GF-D8 (cell line): Measurements from ENCODE around the gene TTC9B.

Source experiments
- DNase-seq: peaks from one replicate; lab custom pipeline; 2025; lab: John Stamatoyannopoulos, UW

TTC9B gene

DNA sequence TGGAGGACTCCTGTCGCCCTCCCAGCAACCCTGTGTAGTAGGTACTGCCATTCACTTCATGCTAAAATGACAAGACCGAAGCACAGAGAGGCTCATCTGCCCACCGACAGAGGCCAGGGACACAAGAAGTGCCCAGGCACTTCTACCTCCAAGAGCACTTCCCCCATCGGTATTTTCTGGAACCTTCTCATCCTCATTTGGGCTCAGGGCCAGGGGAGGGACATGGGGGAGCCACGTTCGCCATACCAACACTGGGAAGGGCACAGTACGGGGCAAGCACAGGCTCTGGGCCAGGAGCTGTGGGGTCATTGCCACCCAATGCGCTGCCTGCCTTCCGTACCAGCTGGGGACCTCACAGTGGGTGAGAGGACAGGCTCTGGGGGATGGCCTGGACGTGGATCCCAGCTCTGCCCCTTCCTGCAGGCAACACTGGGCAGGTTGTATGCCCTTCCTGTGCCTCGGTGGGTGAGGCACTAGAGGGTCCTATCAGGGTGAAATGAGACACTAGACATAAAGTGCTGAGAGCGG, 29.6 kb upstream of the TTC9B start:
- no peak for DNase-seq

DNA sequence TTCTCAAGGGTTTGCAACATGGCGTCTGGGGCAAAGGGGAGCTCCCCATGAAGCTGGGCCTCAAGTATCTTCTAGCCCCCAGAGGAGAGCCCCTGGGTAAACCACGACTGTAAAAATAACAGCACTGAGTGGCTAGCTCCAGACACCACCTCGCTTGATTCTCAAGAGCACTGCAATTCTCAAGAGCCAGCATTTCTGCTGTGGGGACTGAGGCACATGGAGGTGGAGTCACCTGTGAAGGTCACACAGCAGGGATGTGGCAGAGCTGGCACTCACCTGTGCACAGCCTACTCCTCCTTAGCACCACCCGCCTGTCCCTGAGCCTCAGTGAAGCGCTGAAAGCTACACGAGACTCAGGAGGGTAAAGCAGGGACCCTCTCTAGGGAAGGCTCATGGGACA, 29.0 kb upstream of the TTC9B start:
- DNase-seq = no peak

DNA sequence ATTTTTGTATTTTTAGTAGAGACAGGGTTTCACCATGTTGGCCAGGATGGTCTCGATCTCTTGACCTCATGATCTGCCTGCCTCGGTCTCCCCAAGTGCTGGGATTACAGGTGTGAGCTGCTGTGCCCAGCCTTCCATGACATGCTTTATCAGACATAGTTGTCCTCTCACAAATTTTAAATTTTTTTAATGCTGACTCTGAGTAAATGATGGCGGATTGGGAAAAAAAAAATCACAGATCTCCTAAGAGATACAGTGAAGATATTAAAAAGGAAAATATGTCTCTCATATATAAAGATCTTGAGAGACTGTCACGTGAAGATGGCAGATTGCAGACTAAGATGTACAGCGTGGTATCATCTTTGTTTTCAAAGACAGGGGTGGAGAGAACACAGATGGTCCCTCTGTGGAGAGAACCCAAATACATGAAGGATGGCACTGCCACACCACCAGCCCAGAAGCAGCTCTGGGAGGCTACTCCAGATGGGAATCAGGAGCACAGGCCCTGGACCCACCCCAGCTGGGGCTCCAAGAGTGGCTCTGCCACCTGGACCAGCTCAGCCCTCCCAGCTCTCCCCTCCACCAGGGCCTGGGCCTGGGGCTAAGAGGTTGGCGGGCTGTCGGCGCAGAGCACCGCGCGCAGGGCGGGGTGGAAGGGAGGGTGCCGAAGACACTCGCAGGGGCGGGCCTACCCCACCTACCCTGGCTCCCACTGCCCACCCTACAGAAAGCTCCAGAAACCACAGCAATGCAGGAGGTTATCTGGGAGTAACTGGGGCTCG, 28.3 kb upstream of the TTC9B start:
- no peak for DNase-seq

DNA sequence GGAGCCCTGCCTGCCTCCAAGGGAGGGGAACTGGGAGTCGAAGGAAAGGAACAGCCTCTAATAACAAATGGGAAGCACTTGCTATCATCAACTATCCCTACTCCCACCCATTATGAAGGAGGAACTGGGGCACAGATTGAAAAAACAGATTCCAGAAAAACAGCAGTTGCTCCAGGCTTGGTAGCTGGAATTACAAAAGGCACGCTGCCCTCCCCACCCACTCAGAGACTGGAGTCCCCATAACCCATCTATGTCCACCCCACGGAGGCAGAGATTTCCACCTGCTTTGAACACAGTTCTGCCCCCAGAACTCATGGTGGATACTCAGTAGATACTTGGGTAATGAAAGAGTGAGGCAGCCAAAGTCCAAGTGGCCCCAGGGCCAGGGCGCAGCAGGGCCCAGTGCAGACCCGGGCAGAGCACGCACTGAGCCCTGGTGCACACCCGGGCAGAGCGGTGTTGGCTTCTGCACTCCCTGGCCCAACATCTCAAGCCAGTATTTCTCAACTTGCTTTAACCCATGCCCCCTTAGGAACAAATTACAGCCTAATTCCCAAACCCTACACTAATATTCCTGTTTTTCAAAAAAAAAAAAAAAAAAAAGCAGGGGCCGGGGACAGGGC, 27.4 kb upstream of the TTC9B start:
- no peak for DNase-seq

DNA sequence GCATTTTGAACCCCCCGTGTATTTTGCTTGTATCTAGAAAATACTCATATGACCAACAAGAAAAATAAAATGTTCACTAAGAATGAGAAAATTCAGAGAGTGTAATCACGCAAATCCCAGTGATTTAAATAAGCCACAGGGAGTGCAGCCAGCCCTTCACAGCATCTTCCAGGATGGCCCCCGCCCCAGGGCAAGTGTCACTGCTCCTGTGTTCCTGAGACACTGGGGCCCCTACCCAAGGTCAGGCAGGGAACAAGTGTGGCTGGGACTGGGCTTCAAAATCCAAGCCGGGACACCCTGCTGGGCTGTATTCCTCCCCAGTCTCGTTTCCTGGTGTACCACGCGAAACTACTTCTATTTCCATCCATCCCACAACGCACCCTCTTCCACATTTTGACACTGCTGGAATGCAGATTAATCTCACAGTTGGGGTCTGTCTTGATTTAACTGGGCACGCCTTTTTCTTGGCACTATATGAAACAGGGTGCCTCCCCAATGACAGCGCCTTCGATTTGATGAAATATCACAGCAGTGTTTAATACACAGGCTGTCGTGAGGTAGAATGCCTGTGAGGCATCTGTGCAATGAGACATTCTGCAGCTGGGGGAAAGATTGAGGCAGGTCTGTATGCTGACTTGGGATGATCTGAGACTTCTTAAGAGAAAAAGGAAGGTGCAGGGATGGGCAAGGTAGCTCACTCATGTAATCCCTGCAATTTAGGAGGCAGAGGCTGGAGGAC, 26.6 kb upstream of the TTC9B start:
- DNase-seq = no peak

DNA sequence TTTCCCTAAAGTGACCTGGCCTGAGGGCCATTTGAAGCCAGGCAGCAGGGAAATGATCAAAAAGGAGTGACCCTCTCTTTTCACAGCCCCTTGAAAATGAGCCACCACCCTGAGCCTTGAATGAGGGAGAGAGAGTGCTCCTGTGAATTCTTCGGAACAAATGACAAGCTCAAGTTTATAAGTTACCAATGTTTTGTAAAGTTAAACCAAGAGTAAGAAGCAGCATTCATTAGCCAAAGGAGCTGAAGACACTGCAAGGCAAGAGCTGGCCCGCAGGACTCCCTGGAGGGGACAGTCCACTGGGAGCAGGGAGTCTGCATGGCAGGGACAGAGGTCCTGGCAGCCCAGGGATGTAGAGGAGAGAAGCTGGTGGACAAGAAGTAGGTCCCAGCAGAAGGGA, 25.0 kb upstream of the TTC9B start:
- DNase-seq = no peak

DNA sequence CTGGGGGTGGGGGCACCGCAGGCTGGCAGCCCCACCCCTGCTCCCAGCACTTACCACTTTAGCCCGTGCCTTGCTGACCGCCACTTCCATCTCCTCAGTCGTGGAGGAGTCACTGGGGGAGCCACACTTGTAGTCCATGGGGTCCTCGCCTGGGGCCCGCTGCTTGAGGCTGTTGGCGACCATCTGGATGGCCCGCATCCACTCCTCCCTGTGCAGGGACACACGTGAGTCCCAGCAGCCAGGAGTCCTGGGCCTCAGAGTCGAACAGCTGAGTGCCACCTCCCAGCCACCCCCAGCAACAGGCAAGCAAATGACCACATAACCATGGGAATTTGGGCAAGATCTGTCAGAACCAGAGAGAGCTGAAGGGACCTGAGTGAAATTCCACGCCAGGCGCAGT, 24.3 kb upstream of the TTC9B start:
- no peak for DNase-seq

DNA sequence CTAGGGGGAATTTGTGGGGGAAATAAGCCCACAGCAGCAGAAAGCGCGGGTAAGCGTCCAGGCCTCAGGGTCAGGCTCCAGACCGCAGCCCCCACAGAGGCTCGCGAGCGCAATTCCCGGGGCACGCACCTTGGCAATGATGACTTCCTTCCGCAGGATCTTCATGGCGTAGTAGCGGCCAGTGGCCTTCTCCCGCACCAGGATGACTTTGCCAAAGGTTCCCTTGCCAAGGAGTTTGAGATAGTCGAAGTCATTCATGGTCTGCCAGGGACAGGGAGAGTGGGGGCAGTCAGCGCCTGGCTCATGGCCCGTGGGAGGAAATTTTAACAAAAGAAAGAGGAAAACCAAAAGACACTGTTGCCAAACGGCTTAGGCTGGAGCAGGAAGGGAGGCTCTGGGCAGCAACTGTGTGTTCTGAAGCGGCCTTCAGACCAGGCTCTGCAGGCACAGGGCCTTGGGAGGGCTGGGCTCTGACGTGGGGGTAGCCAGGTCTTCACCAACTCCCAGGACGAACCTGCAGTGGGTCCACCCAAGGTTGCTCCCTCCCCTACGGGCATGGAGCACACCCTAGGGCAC, 23.7 kb upstream of the TTC9B start:
- no peak for DNase-seq

DNA sequence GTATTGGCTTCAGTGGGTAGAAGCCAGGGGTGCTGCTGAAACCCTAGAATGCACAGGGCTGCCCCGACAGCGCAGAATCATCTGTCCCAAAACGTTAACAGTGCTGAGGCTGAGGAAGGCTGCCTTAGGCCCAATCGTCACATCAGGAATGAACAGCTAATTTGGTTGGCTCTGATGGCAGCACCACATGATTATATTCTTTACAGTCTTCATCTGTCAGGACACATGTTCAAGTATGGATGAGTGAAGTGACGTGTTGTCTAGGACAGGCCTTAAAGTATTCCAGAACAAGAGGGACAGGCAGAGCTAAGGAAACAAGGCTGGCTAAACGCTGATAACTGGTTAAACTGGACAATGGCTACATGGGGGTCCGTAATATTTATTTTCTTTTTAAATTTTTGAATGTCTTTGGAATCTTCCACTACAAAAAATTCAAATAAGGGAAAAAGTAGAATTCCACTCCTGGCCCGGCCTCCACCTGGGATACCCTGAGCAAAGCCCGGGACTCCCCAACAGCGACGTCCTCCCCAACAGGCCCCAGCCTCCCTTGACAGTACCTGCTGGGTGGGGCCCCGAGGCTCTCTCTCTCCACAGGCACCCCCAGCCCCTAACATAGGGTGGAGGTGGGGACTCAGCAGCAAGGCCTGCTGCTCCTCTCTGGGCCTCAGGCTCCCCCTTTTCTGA, 23.1 kb upstream of the TTC9B start:
- DNase-seq = no peak

DNA sequence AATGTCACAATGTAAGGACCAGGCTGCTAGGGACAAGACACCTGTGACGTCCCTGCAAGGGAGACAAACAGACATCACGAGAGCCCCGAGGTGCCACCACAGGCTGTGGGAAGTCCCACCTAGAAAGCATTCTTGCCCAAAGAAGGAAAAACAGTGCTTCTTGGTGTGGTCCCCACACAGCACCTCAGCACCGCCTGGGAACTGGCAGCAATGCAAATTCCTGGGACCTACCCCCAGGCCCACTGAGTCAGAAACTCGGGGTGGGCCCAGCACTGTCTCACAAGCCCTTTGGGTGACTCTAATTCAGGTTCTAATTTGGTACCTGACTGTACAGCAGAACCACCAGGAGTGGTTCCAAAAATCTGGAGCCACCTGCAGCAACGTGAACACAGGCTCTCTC, 22.1 kb upstream of the TTC9B start:
- DNase-seq = no peak

DNA sequence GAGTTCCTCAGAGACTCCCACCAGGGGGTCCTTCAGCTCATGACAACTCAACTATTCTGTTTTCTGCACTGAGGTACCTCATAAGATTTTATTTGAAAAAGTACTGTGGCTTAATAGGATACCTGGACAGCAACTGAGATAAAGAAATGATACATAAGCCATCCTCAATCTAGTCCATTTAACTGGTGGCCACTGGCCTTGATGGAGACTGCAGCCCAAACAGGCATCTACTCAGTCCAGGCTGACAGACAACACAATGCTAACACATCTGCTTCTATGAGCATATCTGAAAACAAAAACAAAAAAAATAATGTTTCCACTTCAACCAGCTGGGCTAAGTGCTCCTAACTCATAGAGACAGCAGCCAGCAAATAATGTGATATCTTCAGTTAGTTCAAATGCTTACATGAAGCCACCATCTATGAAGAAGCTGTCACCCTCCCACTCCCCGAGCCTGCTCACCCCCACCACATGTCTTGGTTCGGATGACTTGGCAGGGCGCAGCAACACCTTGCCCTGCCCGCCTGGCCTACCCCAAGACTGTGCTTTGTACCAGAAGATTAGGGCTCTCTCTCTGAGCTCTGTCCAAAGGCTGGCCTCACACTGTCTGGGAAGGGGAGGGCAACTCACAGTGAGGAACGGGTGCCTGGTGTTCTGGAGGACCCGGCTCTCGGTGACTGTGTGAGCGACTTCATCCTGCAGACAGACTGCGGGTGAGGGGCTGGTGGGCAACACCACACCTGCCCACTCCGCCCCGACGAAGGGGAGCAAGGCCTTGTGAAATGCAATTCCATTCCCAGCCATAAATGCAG, 21.4 kb upstream of the TTC9B start:
- no peak for DNase-seq

DNA sequence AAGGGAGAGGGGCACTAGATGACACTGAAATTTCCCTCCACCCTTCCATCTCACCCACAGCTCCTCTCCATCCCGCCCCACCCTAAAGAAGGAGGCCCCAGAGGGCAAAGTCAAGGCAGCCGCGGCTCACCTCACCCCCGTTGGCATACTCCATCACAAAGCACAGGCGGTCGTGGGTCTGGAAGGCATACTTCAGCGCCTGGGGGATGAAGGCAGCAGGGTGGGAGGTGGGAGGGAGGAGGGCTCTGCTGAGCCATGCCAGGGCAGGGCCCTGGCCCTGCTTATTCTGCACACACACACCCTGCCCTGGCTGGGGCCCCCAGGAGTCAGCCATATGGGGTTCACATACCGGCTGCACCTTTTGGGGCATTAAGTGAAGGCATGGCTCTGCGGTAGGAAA, 20.6 kb upstream of the TTC9B start:
- no peak for DNase-seq

DNA sequence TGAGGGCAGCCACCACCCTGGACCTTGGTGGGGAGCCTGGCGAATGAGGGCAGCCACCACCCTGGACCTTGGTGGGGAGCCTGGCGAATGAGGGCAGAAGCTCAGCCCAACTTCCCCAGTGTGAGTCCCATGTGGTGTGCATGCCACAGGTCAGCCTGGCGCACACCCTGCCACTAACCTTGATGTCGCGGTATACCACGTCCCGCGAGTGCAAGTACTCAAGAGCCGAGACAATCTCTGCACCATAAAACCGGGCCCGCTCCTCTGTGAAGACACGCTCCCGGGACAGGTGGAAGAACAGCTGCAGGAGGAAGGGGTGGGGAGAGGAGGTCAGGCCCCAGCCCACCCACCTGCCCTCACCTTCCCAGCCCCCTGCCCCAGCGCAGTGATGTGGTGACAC, 19.6 kb upstream of the TTC9B start:
- no peak for DNase-seq

DNA sequence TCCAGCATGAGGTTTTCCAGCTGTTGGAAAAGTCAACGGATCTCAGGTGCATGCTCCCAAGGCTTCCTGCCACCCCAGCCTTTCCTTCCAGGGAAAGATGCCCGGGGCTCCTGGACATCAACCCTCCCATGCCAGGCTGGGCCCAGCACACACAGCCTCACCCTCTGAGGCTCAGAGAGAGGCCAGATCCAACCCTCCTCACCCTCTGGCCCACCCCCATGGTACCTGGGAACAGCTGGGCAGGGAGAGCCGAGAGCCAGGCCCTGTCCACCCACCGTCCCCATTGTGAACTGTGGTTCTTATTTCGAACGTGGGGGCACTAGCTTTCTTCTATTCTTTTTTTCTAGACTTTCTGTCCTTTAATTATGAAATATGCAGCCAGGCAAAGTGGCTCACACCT, 18.2 kb upstream of the TTC9B start:
- DNase-seq = no peak

DNA sequence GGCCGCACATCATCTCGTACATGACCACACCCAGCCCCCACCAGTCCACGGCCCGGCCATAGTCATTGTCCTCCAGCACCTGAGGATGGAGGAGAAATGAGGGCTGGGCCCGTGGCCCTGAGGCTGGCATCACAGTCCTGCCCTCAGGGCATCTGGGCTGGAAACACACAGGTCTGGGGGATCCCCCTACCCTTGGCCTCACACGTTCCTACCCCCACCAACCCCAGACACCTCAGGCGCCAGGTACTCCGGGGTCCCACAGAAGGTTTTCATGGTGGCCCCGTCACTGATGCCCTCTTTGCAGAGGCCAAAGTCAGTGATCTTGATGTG, 17.8 kb upstream of the TTC9B start:
- no peak for DNase-seq

DNA sequence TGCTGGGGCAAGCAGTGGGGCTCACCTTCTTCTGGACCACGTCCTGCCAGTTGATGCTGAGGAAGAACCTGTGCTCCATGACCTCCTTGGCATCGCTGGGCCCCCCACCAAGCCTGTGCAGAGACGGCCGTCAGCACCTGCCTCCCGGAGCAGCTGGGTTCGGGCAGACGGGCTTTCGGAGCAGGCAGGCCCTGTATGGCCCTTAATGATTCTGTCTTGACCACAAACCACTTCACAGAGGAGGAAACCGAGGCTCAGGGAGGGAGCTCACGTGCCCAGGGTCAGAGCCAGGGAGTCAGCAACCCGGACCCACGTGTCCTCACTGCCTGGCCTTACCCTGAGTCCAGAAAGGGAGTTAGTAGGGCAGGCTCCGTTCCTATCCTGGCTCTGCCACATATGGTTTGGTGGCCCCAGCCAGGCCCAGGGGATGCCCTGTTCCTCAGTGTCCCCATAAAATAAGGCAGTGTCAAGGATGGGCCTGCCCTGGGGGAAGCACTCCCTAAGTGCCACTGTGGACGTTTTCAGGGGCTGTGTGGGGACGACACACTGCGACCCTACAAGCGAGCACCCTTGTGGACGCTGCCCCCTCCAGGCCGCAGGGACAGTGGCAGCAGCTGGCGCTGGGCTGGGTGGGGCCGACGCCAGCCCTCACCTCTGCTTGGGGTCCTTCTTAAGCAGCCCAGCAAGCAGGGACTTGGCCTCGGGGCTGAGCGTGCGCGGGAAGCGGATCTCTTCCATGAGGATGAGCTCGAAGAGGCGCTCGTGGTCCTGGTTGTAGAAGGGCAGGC, 17.2 kb upstream of the TTC9B start:
- DNase-seq = no peak

DNA sequence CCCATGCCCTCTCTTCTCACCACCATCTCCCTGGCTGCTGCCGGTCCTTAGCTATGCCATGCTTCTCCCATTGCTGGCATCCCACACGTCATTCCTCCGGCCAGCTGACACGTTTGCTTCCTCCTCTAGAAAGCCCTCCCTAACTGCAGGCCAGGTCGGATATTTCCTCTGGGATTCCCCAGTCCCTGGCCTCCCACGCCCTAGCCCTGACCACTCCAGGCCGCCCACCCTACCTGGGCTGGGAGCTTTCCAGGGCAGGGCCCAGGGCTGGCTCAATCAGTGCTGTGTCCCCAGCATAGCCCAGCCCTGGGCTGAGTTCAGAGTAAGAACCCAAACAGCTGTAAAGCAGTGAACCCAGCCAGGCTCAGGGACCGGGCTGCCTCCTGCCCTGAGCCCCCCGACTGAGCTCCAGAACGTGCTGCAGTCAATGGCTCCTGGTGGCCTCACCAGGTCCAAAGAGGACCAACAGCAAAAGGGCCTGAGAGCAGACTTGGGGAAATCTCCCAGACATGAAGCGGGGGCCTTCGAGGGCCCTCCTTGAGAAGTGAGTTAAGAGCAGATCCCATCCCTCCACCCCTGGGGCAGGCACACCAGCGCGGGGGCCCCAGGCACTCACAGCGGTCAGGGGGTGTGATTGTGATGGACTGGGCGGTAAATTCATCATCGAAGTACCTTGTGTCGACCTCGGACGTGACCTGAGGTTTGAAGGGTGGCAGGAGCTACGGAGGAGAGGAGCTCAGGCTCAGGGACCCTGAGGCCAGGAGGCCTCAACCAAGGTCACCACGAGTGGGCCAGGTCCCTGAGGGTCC, 16.4 kb upstream of the TTC9B start:
- no peak for DNase-seq

DNA sequence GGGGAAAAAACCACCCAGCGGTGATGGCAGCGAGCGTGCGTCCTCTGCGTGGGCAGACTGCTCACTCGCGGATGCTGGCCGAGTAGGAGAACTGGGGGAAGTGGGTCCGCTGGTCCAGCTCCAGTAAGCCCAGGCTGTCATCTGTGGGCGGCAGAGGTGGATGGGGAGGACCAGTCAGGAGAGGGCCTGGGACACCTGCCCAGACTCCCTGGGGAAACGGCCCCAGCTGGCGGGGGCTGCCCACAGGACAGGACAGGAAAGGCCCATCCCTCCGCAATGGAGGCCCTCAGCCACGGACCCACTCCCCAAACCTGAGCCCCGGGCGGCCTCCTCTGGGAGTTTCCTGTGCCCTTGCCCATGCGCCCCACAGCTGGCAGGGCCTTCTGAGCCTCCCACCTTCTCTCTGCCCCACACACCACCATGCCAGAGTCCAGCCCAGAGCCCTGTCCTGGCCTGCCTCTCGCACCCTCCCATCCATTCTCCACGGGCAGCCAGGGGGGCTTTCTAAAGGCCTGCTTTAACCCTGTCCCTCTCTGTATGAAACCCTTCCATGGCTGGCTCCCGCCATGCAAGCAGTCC, 15.7 kb upstream of the TTC9B start:
- no peak for DNase-seq
